ENCODE data around the gene TRIAP1.

TRIAP1 gene

GRCh38 chr12:120438495-120439198 lies 7.5 kb downstream of the TRIAP1 start:
- TF ChIP-seq ZFX (IDR thresholded peaks at IDR 0.05; ENCODE audit: borderline replicate concordance) (no peak), CTCF (IDR thresholded peaks at IDR 0.05) (no peak)
- peak overlapping the region; percentile 92 for H3K27ac ChIP-seq

GRCh38 chr12:120437735-120438494 lies 8.3 kb downstream of the TRIAP1 start, which contains the start of gene COX6A1:
TSS of gene COX6A1 (plus strand) at chr12:120438113. CDS start at chr12:120438127, 14 bp downstream.
- peak within 1 kb of the TSS; percentile 92 for H3K27ac ChIP-seq
- TF ChIP-seq ZFX (IDR thresholded peaks at IDR 0.05; ENCODE audit: borderline replicate concordance) (no peak), CTCF (IDR thresholded peaks at IDR 0.05) (peak; percentile 56)

- TF ChIP-seq CTCF (IDR thresholded peaks at IDR 0.05) (no peak), ZFX (IDR thresholded peaks at IDR 0.05; ENCODE audit: borderline replicate concordance) (no peak)
- H3K27ac ChIP-seq: no peak overlapping the region
Measured at GRCh38 chr12:120432772-120433525, 13.2 kb downstream of the TRIAP1 start.

GRCh38 chr12:120429368-120429767 lies 16.8 kb downstream of the TRIAP1 start:
- TF ChIP-seq CTCF (IDR thresholded peaks at IDR 0.05) (no peak), ZFX (IDR thresholded peaks at IDR 0.05; ENCODE audit: borderline replicate concordance) (no peak)
- H3K27ac ChIP-seq: no peak overlapping the region

GRCh38 chr12:120428597-120429229 lies 17.5 kb downstream of the TRIAP1 start:
- H3K27ac ChIP-seq: no peak overlapping the region
- TF ChIP-seq ZFX (IDR thresholded peaks at IDR 0.05; ENCODE audit: borderline replicate concordance) (no peak), CTCF (IDR thresholded peaks at IDR 0.05) (no peak)

GRCh38 chr12:120425797-120426196 lies 20.4 kb downstream of the TRIAP1 start:
- TF ChIP-seq CTCF (IDR thresholded peaks at IDR 0.05) (no peak), ZFX (IDR thresholded peaks at IDR 0.05; ENCODE audit: borderline replicate concordance) (no peak)
- no peak overlapping the region for H3K27ac ChIP-seq

All from 22Rv1 (cell line).